Testis (tissue), 2 donors: ENCODE results near the gene BRI3BP.

ENCODE experiments used
- CTCF ChIP-seq, 3 experiments: fragments of 450-650 bp in 2 of 3; fragments of 200-600 bp in 1 of 3; sonication (generic) in 1 of 3; IDR thresholded peaks; one replicate each; pipeline ENCODE4 v1.5.1; 2016 to 2019; ENCODE audit warnings: antibody characterized with exemption in 3 of 3, mild to moderate bottlenecking in 2 of 3, moderate library complexity in 1 of 3
- POLR2A ChIP-seq: fragments of 450-650 bp; IDR thresholded peaks from one replicate; pipeline ENCODE4 v1.6.1; 2017; ENCODE audit warnings: antibody characterized with exemption, mild to moderate bottlenecking, moderate library complexity

GRCh38 chr12:125003021-125003420 lies 9.6 kb downstream of the BRI3BP start:
- no peak for TF ChIP-seq CTCF (IDR thresholded peaks at IDR 0.05)
- TF ChIP-seq POLR2A = no peak
